HFFc6 (cell line): ENCODE data around the gene DLG2. TPM values are rescaled to one million over a fixed set of nuclear protein-coding genes. Genes with fewer than 3 reads are reported as not detected.

ENCODE experiments used
- DNase-seq: peaks from one replicate; pipeline ENCODE4 v3.0.0-alpha.2; 2018
- H3K27ac Mint-ChIP-seq: 2 replicates; pipeline ENCODE4 v1.8.0; 2020; ENCODE audit warnings: mild to moderate bottlenecking, mixed read lengths
- H3K27me3 Mint-ChIP-seq: 2 replicates; pipeline ENCODE4 v1.8.0; 2021; ENCODE audit warnings: mild to moderate bottlenecking, moderate library complexity, mixed read lengths; ENCODE audit not compliant: insufficient read depth
- H3K36me3 Mint-ChIP-seq: 2 replicates; pipeline ENCODE4 v1.8.0; 2021; ENCODE audit warnings: low read depth, mixed read lengths
- H3K4me1 Mint-ChIP-seq: 2 replicates; pipeline ENCODE4 v1.8.0; 2020; ENCODE audit warnings: low read depth, mixed read lengths
- H3K4me3 Mint-ChIP-seq: 2 replicates; pipeline ENCODE4 v1.8.0; 2020; ENCODE audit warnings: mild to moderate bottlenecking, moderate library complexity, mixed read lengths
- H3K9me3 Mint-ChIP-seq: 2 replicates; pipeline ENCODE4 v1.8.0; 2020; ENCODE audit warnings: mild to moderate bottlenecking, mixed read lengths
- CTCF ChIP-seq: fragments of 200-600 bp; sonication (generic); IDR thresholded peaks from 2 replicates; pipeline ENCODE4 v1.5.0; 2021; ENCODE audit warnings: antibody characterized with exemption, mild to moderate bottlenecking
- total RNA-seq, 6 experiments: library from RNA; stranded (reverse); fragmentation: NEBNext Ultra II Directional; extraction: Animal tissue kit (Norgen Biotek cat#: 25700); gene quantifications; 2 replicates in 1 of 6; 3 replicates in 5 of 6; pipeline ENCODE4 v1.2.3, GENCODE V29; 2021

Gene DLG2
- total RNA-seq, 6 experiments from 2014 or later, result 0.39 to 1.00 (median 0.80) TPM; not detected in 1

GRCh38 chr11:83611600-83611999 is 2015.5 kb downstream of the DLG2 start:
- H3K27ac Mint-ChIP-seq, result no peak overlapping the region
- DNase-seq, result no peak
- H3K27me3 Mint-ChIP-seq, result no peaks in the 10 kb centered on the region; the same call in 1 of the 2 replicates
- H3K9me3 Mint-ChIP-seq, result no peaks in the 10 kb centered on the region
- H3K36me3 Mint-ChIP-seq, result no peaks in the 10 kb centered on the region
- no peaks in the 10 kb centered on the region for H3K4me1 Mint-ChIP-seq
- TF ChIP-seq CTCF, result no peak
- H3K4me3 Mint-ChIP-seq, result no peak overlapping the region

DNA sequence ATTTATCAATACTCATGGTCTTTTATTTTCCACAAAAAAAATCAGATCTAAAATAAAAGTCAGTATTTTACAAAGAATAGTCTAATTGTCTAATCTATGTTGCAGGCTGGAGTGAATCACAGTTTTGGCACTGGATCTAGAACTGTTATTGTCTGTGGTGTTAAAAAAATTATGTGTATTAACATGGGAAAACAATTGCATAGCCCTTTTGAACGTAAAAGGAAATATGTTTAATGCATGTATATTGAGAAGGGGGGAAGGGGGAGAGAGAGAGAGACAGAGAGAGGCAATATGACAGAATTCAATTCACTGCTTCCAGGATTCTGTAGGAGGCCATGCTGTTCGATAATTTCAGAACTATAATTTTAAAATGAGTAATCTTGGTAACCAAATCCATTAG is 2016.1 kb downstream of the DLG2 start:
- DNase-seq, result no peak

GRCh38 chr11:83609191-83609590 is 2018.0 kb downstream of the DLG2 start:
- Mint-ChIP-seq H3K27me3 (no peaks in the 10 kb centered on the region), H3K4me3 (no peak overlapping the region), H3K9me3 (no peaks in the 10 kb centered on the region), H3K27ac (no peak overlapping the region), H3K36me3 (no peaks in the 10 kb centered on the region), H3K4me1 (no peaks in the 10 kb centered on the region)
- TF ChIP-seq CTCF, result no peak
- DNase-seq, result no peak

More for the DNA sequence above, 2016.1 kb downstream of the DLG2 start:
- no peak overlapping the region for H3K27ac Mint-ChIP-seq
- no peaks in the 10 kb centered on the region; the same call in 1 of the 2 replicates for H3K27me3 Mint-ChIP-seq
- no peaks in the 10 kb centered on the region for H3K36me3 Mint-ChIP-seq
- no peaks in the 10 kb centered on the region for H3K4me1 Mint-ChIP-seq
- H3K9me3 Mint-ChIP-seq, result no peaks in the 10 kb centered on the region
- H3K4me3 Mint-ChIP-seq, result no peak overlapping the region
- no peak for TF ChIP-seq CTCF

GRCh38 chr11:83608571-83608970 is 2018.6 kb downstream of the DLG2 start:
- H3K36me3 Mint-ChIP-seq, result no peaks in the 10 kb centered on the region
- DNase-seq, result no peak
- H3K9me3 Mint-ChIP-seq, result no peaks in the 10 kb centered on the region
- no peaks in the 10 kb centered on the region for H3K4me1 Mint-ChIP-seq
- no peak for TF ChIP-seq CTCF
- H3K27me3 Mint-ChIP-seq, result no peaks in the 10 kb centered on the region
- no peak overlapping the region for H3K27ac Mint-ChIP-seq
- no peak overlapping the region for H3K4me3 Mint-ChIP-seq

DNA sequence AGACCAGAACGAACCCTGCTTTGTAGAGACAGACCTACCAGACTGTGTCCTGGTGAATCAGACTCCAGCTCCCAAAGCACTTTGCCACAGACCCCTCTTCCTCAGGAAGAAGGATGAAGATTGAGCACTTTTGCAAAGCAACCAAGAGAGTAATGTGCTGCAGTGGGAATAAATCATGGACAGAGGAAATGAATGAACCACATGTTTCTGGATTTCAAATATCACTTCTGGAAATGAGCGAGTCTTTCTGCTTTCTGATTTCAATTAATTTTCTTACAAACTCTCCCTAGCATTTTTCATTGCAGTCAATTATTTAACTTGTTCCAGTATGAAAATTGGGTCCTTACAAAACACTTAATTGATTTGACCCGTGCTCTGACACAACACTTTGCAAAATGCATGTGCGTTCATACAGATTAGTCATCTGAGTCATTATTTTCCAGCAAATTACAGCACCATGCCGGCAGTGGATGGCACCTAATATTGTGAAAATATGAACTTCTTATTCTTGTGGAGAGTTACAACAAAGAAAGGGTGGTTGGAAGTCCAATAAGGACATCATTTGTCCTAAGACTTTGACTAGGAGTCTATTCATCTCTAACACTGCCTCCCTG is 2025.1 kb downstream of the DLG2 start:
- Mint-ChIP-seq H3K4me1 (no peaks in the 10 kb centered on the region), H3K9me3 (no peaks in the 10 kb centered on the region), H3K27me3 (no peaks in the 10 kb centered on the region; the same call in 1 of the 2 replicates), H3K4me3 (no peak overlapping the region), H3K36me3 (no peaks in the 10 kb centered on the region), H3K27ac (no peak overlapping the region)
- TF ChIP-seq CTCF, result no peak
- DNase-seq, result no peak
